ENCODE results near the gene RHBDF1.
A peak's percentile ranks its signal among the peaks of the same experiment; 100 is the strongest.
"Not testable (repeated sequence)": the region's sequence is repeated elsewhere in the genome, so short reads cannot be mapped to it uniquely, and the experiment has no call there.

The RHBDF1 gene

GRCh38 chr16:35678-36305, 36.6 kb downstream of the RHBDF1 start:
- no peak for DNase-seq

GRCh38 chr16:35011-35677, 37.3 kb downstream of the RHBDF1 start:
- no peak for DNase-seq

GRCh38 chr16:34648-34987, 37.8 kb downstream of the RHBDF1 start:
- no peak for DNase-seq

- DNase-seq, result no peak
Observed at GRCh38 chr16:33877-34647, 38.4 kb downstream of the RHBDF1 start.

- DNase-seq, result not testable (repeated sequence)
Observed at GRCh38 chr16:33154-33876, 39.1 kb downstream of the RHBDF1 start.

GRCh38 chr16:30627-31026, 41.8 kb downstream of the RHBDF1 start:
- not testable (repeated sequence) for DNase-seq

GRCh38 chr16:25926-26348, 46.5 kb downstream of the RHBDF1 start:
- DNase-seq, result not testable (repeated sequence)

GRCh38 chr16:24151-24550, 48.3 kb downstream of the RHBDF1 start:
- not testable (repeated sequence) for DNase-seq

GRCh38 chr16:20886-21285, 51.5 kb downstream of the RHBDF1 start:
- DNase-seq, result not testable (repeated sequence)

GRCh38 chr16:17062-17765, 55.2 kb downstream of the RHBDF1 start:
- not testable (repeated sequence) for DNase-seq

GRCh38 chr16:10772-11171, 61.7 kb downstream of the RHBDF1 start:
- peak in 4 of 5 experiments; percentile 69 to 89 (median 84) for DNase-seq

GRCh38 chr16:9903-10665, 62.3 kb downstream of the RHBDF1 start:
- peak in 2 of 5 experiments; percentile 24 to 26 for DNase-seq
